RPMI8226 (cell line): ENCODE data around the gene AKAP8L.

Experiments
- DNase-seq: peaks from one replicate; pipeline ENCODE4 v3.0.0-alpha.2; 2015

AKAP8L gene, protein sequence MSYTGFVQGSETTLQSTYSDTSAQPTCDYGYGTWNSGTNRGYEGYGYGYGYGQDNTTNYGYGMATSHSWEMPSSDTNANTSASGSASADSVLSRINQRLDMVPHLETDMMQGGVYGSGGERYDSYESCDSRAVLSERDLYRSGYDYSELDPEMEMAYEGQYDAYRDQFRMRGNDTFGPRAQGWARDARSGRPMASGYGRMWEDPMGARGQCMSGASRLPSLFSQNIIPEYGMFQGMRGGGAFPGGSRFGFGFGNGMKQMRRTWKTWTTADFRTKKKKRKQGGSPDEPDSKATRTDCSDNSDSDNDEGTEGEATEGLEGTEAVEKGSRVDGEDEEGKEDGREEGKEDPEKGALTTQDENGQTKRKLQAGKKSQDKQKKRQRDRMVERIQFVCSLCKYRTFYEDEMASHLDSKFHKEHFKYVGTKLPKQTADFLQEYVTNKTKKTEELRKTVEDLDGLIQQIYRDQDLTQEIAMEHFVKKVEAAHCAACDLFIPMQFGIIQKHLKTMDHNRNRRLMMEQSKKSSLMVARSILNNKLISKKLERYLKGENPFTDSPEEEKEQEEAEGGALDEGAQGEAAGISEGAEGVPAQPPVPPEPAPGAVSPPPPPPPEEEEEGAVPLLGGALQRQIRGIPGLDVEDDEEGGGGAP

DNA sequence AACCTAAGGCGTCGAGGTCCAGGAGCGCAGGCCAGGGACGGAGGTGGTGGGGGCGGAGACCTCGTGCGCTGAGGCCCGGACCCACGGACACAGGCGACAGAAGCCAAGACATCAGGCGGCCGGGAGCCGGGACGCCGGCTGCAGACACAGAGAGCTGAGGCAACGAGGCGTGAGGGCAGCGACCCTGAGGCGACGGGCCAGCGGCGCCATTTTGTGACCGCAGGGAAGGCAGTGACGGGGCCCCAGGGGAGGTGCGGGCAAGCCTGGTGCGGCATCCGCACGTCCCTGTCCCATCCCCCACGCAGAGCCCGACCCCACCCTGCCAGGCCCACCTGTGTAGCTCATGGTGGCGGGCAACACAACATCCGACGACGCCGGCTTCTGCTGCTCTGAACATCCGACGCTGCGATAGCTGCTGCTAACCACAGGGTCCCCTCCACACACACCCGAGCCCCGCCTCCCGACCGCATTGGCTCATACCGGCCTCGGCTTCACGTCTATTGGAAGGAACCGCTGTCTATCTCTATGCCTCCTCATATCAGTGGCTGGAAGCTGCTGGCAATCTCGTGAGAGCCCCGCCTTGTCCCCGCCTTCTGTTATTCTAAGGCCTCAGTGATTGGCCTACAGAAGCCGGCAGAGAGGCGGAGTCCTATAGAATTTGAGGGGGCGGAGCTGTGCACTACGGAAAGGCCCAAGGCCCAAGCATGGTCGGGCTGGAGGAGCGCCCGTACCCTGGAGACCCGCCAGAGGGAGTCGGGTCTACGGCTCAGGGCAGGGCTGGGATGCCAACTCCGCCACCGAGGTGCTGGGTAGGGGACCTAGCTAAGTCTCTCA is at the start of gene AKAP8L:
Gene AKAP8L, minus strand, starts transcription at position 410 of the 834 bp plus-strand sequence. Its CDS starts 65 bp downstream, at position 345.
- DNase-seq: peak; percentile 99

DNA sequence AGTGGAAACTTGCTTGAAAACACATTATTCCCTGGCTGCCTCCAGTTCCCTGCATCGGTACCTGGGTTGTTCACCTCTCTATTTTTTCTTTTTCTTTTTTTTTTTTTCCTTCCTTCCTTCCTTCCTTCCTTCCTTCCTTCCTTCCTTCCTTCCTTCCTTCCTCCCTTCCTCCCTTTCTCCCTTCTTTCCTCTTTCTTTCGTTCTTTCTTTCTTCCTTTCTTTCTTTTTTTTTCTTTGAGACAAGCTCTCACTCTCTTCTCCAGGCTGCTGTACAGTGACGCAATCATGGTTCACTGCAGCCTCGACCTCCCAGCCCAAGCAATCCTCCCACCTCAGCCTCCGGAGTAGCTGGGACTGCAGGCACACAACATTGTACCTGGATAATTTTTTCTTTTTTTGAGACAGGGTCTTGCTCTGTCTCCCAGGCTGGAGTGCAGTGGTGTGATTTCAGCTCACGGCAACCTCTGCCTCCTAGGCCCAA is 49.0 kb upstream of the AKAP8L start:
- DNase-seq: no peak

DNA sequence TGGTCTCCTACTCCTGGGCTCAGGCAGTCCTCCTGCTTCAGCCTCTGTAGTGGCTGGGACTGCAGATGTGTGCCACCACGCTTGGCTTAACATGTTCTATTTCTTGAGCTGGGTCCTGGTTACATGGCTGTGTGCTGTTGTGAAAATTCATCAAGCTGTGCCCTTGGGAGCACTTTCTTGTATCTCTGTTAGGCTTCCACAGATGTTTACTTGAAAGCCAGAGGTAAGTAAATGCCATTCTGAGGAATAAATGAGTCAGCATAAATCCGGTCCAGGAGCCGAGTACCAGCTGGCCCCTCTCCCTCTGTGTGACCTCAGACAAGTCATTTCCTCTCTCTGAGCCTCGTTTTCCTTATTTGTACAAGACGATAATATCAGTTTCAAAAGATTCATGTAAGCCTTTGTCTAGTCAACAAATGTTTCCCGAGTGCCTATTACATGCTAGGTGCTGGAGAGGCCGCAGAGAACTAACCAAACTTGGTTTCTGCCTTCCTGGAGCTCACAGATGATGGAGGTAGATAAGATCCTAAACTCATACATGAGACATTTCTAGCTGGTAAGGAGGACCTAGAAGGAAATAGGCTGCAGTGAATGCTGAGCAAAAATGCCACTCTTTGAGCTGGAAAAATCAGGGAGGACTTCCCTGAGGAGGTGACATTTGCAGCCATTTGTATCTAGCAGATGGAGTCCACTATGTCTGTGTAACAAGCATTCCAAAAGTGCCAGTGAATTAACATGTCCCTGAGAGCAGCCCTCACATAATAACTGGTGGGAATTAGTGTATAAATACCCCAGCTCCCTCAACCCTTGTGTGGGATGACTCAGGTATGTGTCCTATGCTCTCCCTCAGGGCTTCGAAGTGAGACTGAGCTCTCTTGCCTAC is 48.3 kb upstream of the AKAP8L start:
- peak; percentile 90 for DNase-seq

GRCh38 chr19:15464394-15465385 is 45.9 kb upstream of the AKAP8L start, which contains the start of gene RASAL3:
Gene RASAL3 (minus strand): TSS chr19:15464544. CDS start chr19:15464358, 186 bp downstream.
- peak; percentile 69 for DNase-seq

- DNase-seq: peak; percentile 74
Measured at GRCh38 chr19:15463861-15464371, 45.1 kb upstream of the AKAP8L start.

DNA sequence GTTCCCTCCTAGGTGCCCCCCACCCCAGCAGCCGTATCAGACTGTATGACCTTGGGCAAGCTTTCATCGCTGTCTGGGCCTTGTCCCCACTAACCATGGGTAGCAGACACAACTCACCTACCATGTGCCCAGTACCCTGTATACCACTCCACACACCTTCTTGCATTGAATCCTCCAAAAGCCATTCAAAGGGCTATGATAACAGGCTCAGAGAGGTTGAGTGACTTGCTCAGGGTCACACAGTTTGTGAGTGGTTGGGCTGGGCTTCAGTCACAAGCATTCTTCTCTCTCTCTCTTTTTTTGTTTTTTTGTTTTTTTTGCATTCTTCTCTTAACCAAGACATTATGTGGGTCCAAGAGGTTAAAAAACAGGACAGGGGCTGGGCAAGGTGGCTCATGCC is 42.9 kb upstream of the AKAP8L start:
- no peak for DNase-seq

DNA sequence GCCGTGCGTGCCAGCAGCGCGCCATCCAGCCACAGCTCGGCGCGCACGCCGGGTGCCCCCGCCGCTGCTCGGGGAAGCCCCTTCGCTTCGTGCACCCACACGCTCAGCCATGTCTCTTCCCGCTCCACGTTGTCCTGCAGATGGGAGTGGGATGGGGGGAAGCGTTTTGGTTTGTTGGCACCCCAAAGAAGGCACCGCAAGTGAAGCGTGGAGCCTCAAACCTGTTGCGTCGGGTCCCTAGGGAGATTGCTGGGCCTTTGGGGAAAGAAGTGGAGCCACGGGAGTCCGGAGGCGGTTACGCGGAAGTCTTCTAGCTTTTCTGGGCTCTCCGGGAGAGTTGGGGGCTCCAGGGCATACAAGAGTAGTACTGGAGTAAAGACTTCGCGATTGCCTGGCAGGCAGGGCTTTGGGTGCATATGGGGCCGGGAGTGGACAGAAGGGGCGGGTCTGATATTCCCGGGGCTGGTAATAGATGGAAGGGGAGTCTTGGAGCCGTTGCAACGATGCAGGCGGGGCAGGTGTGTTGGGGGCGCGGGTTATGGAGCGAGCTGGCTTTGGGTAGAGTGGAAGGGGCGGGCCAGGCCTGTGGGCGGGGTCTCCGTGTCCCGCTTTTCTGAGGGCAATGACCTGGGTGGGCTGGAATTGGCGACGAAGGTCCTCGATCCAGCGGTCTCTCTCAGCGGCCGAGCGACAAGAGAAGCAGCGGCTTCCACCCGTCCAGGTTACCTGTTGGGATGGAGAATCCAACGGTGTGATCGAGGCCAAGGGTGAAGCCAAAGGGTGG is 39.1 kb upstream of the AKAP8L start:
- DNase-seq: no peak

- no peak for DNase-seq
Measured at GRCh38 chr19:15456871-15457700, 38.3 kb upstream of the AKAP8L start.

DNA sequence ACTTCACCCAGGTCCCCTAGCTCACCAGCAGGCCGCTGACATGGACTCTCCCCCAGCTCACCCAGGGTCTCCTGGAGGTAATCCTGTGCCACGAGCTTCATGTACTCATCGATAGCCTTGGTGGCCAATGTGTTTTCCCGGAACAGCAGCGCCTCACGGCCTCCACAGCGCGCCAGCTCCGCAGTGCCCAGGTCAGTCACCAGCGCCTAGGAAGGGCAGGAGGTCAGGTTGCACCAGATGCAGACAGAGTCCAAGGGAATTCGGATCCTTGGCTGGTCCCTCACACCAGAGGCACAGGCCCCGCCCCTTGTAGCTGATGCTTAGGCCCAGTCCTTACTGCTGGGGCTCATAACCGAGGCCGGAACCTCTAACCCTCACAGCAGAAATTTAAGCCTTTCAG is 37.7 kb upstream of the AKAP8L start:
- no peak for DNase-seq

- no peak for DNase-seq
Measured at GRCh38 chr19:15455996-15456395, 37.2 kb upstream of the AKAP8L start.

- DNase-seq: no peak
Measured at GRCh38 chr19:15453906-15454860, 35.4 kb upstream of the AKAP8L start.

- DNase-seq: no peak
Measured at GRCh38 chr19:15453091-15453578, 34.3 kb upstream of the AKAP8L start.

DNA sequence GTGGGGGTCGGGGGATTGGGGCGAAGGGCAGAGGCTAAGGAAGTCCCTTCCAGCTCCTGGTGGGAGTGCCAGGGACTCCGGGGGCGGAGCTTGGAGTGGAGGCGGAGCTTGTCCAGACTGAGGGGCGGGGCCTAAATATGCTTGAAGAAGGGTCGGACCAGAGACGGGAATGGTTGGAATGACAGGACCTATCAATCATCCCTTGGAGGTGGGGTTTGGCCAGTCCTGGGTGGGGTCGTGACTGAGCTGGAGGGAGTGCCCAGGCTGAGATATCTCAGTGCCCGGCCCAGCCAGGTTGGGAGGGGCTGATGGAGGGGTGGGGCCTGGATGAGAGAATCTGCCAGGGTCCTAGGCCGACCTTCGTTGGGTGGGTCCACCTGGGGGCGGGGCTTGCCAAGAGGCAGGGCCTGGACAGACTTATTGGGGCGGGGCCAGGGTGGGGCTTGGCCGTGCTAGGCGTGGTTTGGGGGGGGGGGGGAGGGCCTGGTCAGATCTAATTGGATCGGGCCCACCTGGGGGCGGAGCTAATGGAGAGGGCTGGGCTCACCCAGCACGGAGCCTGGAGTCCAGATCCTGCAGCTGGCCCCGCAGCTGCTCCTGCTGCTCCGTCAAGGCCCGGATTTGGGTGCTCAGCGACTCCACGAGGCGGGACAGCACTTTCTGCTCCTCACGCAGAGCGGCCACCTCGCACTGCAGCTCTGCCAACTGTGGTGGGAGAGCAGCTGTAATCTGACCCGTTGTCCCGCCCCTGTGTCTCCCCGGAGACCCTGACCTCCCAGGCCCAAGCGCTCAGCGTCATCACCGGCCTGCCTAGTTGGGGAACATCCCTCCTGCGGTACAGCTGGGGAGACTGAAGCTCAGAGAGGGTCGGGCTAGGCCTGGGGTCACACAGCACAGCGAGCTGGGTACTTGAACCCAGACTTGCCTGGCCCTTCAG is 33.6 kb upstream of the AKAP8L start:
- no peak for DNase-seq

GRCh38 chr19:15450528-15450890 is 31.7 kb upstream of the AKAP8L start:
- DNase-seq: no peak

GRCh38 chr19:15449620-15450527 is 31.1 kb upstream of the AKAP8L start, which contains the start of gene WIZ:
Gene WIZ (minus strand): TSS chr19:15449956. CDS start chr19:15448307, 1,649 bp downstream.
- DNase-seq: peak; percentile 85
